Measurements from ENCODE around the gene NLRP13.

DNA sequence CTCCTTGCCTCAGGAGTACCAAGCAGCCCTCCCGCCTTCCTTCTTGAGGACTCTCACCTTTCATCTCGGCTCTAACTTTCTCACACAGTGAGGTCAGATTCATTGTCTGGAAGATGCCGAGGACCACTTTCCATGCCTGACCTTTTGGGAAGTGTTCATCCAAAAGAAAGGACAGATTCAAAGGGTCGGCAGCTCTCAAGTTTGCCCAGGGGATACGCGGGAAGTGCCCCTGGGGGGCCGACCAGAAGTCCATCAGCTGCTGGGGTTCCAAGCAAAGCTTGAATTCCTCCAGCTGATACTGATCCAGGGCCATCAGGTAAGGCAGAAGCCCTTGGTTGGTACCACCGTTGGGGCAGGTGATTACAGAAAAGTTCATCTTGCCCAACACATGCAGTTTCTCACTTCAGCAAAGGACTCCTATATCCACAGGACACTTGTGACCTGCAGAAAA lies at the start of gene NLRP13:
- no peak for TF ChIP-seq POLR2A (IDR thresholded peaks at IDR 0.05)
- TF ChIP-seq, protein P1, sequence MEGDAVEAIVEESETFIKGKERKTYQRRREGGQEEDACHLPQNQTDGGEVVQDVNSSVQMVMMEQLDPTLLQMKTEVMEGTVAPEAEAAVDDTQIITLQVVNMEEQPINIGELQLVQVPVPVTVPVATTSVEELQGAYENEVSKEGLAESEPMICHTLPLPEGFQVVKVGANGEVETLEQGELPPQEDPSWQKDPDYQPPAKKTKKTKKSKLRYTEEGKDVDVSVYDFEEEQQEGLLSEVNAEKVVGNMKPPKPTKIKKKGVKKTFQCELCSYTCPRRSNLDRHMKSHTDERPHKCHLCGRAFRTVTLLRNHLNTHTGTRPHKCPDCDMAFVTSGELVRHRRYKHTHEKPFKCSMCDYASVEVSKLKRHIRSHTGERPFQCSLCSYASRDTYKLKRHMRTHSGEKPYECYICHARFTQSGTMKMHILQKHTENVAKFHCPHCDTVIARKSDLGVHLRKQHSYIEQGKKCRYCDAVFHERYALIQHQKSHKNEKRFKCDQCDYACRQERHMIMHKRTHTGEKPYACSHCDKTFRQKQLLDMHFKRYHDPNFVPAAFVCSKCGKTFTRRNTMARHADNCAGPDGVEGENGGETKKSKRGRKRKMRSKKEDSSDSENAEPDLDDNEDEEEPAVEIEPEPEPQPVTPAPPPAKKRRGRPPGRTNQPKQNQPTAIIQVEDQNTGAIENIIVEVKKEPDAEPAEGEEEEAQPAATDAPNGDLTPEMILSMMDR (IDR thresholded peaks at IDR 0.05): no peak
- no peak for TF ChIP-seq EP300 (IDR thresholded peaks at IDR 0.05)
